HEK293T (cell line): ENCODE results near the gene ORC2.

Experiments used
- ARNT ChIP-seq: fragments of 450-650 bp; IDR thresholded peaks from 2 replicates; pipeline ENCODE4 v1.6.1; 2017; ENCODE audit warnings: mild to moderate bottlenecking
- BHLHE40 ChIP-seq: fragments of 450-650 bp; IDR thresholded peaks from 2 replicates; pipeline ENCODE4 v1.6.1; 2016; ENCODE audit warnings: mild to moderate bottlenecking, moderate library complexity, borderline replicate concordance
- ELF4 ChIP-seq: fragments of 450-650 bp; IDR thresholded peaks from 2 replicates; pipeline ENCODE4 v1.6.1; 2017; ENCODE audit warnings: antibody characterized with exemption
- FOXM1 ChIP-seq: fragments of 450-650 bp; IDR thresholded peaks from 2 replicates; pipeline ENCODE4 v1.6.1; 2017; ENCODE audit warnings: mild to moderate bottlenecking, borderline replicate concordance
- LEF1 ChIP-seq: fragments of 450-650 bp; IDR thresholded peaks from 2 replicates; pipeline ENCODE4 v1.6.1; 2017; ENCODE audit warnings: mild to moderate bottlenecking, borderline replicate concordance
- NFRKB ChIP-seq: fragments of 450-650 bp; IDR thresholded peaks from 2 replicates; pipeline ENCODE4 v1.6.1; 2016; ENCODE audit warnings: mild to moderate bottlenecking, moderate library complexity
- SP1 ChIP-seq: fragments of 450-650 bp; IDR thresholded peaks from 2 replicates; pipeline ENCODE4 v1.6.1; 2017
- SUZ12 ChIP-seq: fragments of 450-650 bp; IDR thresholded peaks from 2 replicates; pipeline ENCODE4 v1.6.1; 2016; ENCODE audit warnings: mild to moderate bottlenecking
- TARDBP ChIP-seq: fragments of 450-650 bp; IDR thresholded peaks from 2 replicates; pipeline ENCODE4 v1.6.1; 2016
- ZNF384 ChIP-seq: fragments of 450-650 bp; IDR thresholded peaks from 2 replicates; pipeline ENCODE4 v1.6.1; 2016

DNA sequence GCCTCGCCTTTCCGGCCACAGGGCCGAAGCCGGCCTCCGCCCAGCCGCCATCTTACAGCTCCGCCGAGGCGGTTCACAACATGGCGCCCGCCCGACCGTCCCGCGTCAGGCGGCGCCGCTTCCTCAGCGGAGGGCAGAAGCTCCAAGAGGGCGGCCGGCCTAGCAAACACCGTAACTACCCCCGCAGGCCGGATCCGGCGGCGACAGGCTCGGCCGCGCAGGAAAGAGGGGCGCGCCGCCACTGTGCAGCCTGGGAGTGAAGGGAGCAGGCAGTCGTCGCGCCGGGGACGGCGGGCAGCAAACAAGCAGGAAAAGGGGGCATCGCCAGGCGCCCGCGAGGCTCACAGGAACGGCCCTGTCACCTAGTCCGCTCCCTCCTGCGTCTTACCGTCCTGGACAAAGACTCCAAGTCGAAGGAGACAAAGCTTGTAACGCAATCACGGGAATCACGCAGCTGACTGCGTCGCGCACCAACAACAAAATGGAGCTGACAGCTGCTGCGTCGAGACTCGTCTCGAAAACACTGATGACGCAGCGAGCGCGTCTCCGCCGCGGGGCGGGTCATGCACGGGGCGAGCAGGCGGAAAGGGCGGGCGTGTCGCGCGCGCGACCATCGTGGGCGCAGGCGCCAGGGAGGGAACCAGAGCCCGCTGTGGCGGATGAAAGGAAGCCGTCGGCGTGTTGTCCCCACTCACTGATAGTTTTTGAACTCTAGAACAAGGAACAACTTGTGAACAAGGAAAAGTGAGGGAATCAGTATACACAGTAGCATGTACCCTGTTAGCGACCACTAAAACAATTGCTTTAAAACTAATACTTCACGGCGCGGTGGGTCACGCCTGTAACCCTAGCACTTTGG is 99.1 kb downstream of the ORC2 start, which contains the start of gene CLK1:
- TF ChIP-seq SP1 (no peak), FOXM1 (no peak), NFRKB (peak; percentile 67), SUZ12 (no peak), ELF4 (peak; percentile 58), ARNT (0 out of 2 replicates have a peak, but pooled peaks have one; percentile 2), TARDBP (peak; percentile 84), LEF1 (no peak), ZNF384 (no peak), BHLHE40 (no peak)
